ENCODE results near the gene RAD51. TPM values are rescaled to one million over a fixed set of nuclear protein-coding genes. Genes with fewer than 3 reads are reported as not detected.

The RAD51 gene
- total and polyA plus RNA-seq, 9 of the 15 experiments (the other 6 are each of a cell fraction or from before 2014, with no cell fraction given): 16.0 to 63.8 (median 34.6) TPM

DNA sequence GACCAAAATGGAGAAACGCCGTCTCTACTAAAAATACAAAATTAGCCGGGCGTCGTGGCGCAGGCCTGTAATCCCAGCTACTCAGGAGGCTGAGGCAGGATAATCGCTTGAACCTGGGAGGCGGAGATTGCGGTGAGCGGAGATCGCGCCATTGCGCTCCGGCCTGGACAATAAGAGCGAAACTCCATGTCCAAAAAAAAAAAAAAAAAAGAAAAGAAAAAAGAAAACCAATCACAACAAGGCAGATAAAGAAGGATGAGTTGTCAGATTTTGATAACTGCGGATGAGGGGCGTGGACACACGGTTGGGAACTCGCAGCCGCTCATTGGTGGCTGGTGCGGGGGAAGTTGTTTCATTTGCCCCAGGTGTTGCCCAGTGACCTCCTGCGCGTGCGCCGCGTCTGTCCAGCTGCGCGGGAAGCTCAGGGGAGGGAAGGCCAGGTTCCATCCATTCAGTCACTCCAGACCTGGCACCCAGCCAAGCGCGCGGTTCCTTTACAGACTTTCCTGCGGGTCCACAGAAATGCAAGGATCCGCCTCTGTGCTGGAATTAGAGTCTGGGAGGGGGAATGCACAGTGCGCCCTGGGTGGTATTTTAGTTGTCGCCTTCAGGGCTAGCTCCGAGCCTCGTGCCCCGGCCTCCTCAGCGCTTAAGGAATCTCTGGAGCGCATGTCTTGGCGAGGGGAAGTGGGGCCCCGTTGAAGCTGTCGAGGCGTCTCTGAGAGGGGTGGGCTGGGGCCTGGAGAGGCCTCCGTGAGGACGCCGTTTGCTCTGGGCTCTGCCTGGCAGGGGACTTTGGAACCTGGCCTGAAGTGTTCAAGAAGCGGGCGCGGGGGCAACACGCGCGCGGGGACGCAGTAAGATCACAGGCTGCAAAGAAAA lies 68.2 kb downstream of the RAD51 start (continued):
- TF ChIP-seq ARID1B (IDR thresholded peaks at IDR 0.05): 0 out of 2 replicates have a peak, but pooled peaks have one; percentile 26
- TF ChIP-seq, protein P1, sequence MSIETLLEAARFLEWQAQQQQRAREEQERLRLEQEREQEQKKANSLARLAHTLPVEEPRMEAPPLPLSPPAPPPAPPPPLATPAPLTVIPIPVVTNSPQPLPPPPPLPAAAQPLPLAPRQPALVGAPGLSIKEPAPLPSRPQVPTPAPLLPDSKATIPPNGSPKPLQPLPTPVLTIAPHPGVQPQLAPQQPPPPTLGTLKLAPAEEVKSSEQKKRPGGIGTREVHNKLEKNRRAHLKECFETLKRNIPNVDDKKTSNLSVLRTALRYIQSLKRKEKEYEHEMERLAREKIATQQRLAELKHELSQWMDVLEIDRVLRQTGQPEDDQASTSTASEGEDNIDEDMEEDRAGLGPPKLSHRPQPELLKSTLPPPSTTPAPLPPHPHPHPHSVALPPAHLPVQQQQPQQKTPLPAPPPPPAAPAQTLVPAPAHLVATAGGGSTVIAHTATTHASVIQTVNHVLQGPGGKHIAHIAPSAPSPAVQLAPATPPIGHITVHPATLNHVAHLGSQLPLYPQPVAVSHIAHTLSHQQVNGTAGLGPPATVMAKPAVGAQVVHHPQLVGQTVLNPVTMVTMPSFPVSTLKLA (conservative IDR thresholded peaks at IDR 0.05): peak in 1 of 2 experiments; percentile 20; a peak in 2 of 4 replicates
- no peak for TF ChIP-seq DIDO1 (tag; IDR thresholded peaks at IDR 0.05; ENCODE audit: low read depth)
- peak; percentile 100 for TF ChIP-seq L3MBTL2 (IDR thresholded peaks at IDR 0.05)
- TF ChIP-seq, protein P2, sequence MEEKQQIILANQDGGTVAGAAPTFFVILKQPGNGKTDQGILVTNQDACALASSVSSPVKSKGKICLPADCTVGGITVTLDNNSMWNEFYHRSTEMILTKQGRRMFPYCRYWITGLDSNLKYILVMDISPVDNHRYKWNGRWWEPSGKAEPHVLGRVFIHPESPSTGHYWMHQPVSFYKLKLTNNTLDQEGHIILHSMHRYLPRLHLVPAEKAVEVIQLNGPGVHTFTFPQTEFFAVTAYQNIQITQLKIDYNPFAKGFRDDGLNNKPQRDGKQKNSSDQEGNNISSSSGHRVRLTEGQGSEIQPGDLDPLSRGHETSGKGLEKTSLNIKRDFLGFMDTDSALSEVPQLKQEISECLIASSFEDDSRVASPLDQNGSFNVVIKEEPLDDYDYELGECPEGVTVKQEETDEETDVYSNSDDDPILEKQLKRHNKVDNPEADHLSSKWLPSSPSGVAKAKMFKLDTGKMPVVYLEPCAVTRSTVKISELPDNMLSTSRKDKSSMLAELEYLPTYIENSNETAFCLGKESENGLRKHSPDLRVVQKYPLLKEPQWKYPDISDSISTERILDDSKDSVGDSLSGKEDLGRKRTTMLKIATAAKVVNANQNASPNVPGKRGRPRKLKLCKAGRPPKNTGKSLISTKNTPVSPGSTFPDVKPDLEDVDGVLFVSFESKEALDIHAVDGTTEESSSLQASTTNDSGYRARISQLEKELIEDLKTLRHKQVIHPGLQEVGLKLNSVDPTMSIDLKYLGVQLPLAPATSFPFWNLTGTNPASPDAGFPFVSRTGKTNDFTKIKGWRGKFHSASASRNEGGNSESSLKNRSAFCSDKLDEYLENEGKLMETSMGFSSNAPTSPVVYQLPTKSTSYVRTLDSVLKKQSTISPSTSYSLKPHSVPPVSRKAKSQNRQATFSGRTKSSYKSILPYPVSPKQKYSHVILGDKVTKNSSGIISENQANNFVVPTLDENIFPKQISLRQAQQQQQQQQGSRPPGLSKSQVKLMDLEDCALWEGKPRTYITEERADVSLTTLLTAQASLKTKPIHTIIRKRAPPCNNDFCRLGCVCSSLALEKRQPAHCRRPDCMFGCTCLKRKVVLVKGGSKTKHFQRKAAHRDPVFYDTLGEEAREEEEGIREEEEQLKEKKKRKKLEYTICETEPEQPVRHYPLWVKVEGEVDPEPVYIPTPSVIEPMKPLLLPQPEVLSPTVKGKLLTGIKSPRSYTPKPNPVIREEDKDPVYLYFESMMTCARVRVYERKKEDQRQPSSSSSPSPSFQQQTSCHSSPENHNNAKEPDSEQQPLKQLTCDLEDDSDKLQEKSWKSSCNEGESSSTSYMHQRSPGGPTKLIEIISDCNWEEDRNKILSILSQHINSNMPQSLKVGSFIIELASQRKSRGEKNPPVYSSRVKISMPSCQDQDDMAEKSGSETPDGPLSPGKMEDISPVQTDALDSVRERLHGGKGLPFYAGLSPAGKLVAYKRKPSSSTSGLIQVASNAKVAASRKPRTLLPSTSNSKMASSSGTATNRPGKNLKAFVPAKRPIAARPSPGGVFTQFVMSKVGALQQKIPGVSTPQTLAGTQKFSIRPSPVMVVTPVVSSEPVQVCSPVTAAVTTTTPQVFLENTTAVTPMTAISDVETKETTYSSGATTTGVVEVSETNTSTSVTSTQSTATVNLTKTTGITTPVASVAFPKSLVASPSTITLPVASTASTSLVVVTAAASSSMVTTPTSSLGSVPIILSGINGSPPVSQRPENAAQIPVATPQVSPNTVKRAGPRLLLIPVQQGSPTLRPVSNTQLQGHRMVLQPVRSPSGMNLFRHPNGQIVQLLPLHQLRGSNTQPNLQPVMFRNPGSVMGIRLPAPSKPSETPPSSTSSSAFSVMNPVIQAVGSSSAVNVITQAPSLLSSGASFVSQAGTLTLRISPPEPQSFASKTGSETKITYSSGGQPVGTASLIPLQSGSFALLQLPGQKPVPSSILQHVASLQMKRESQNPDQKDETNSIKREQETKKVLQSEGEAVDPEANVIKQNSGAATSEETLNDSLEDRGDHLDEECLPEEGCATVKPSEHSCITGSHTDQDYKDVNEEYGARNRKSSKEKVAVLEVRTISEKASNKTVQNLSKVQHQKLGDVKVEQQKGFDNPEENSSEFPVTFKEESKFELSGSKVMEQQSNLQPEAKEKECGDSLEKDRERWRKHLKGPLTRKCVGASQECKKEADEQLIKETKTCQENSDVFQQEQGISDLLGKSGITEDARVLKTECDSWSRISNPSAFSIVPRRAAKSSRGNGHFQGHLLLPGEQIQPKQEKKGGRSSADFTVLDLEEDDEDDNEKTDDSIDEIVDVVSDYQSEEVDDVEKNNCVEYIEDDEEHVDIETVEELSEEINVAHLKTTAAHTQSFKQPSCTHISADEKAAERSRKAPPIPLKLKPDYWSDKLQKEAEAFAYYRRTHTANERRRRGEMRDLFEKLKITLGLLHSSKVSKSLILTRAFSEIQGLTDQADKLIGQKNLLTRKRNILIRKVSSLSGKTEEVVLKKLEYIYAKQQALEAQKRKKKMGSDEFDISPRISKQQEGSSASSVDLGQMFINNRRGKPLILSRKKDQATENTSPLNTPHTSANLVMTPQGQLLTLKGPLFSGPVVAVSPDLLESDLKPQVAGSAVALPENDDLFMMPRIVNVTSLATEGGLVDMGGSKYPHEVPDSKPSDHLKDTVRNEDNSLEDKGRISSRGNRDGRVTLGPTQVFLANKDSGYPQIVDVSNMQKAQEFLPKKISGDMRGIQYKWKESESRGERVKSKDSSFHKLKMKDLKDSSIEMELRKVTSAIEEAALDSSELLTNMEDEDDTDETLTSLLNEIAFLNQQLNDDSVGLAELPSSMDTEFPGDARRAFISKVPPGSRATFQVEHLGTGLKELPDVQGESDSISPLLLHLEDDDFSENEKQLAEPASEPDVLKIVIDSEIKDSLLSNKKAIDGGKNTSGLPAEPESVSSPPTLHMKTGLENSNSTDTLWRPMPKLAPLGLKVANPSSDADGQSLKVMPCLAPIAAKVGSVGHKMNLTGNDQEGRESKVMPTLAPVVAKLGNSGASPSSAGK (IDR thresholded peaks at IDR 0.05): peak; percentile 99
- no peak for TF ChIP-seq PRPF4 (IDR thresholded peaks at IDR 0.05; ENCODE audit: insufficient read depth, low read depth, low read length, poor library complexity, severe bottlenecking)
- TF ChIP-seq CHD4 (IDR thresholded peaks at IDR 0.05; ENCODE audit: insufficient read depth, insufficient replicate concordance, low read depth, low read length, poor library complexity, severe bottlenecking): no peak
- TF ChIP-seq, protein P3, sequence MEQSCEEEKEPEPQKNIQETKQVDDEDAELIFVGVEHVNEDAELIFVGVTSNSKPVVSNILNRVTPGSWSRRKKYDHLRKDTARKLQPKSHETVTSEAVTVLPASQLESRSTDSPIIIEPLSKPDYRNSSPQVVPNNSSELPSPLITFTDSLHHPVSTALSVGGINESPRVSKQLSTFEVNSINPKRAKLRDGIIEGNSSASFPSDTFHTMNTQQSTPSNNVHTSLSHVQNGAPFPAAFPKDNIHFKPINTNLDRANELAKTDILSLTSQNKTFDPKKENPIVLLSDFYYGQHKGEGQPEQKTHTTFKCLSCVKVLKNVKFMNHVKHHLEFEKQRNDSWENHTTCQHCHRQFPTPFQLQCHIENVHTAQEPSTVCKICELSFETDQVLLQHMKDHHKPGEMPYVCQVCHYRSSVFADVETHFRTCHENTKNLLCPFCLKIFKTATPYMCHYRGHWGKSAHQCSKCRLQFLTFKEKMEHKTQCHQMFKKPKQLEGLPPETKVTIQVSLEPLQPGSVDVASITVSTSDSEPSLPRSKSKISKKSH (CRISPR knock-in tag; IDR thresholded peaks at IDR 0.05): no peak
- peak; percentile 68; the same call in 1 of the 2 replicates for TF ChIP-seq NFRKB (IDR thresholded peaks at IDR 0.05; ENCODE audit: low read depth)
- TF ChIP-seq ZSCAN29 (IDR thresholded peaks at IDR 0.05): no peak
- peak; percentile 9; the same call in 1 of the 2 replicates for TF ChIP-seq GATAD2A (IDR thresholded peaks at IDR 0.05)
- no peak for TF ChIP-seq ZNF134 (CRISPR knock-in tag; conservative IDR thresholded peaks at IDR 0.05)
